HL-60 (cell line): ENCODE data around the gene KIAA0408.
"Not testable (repeated sequence)": the region's sequence is repeated elsewhere in the genome, so short reads cannot be mapped to it uniquely, and the experiment has no call there.

Experiments
- CTCF ChIP-seq: IDR thresholded peaks from one replicate; pipeline ENCODE4 v1.5.1; 2011; ENCODE audit warnings: low read length, control low read depth, inconsistent platforms; ENCODE audit not compliant: insufficient read depth
- GABPA ChIP-seq: IDR thresholded peaks from 2 replicates; pipeline ENCODE4 v1.6.1; 2012; ENCODE audit warnings: low read depth
- POLR2AphosphoS5 ChIP-seq: IDR thresholded peaks from 2 replicates; pipeline ENCODE4 v1.6.1; 2012; ENCODE audit warnings: low read depth
- REST ChIP-seq: IDR thresholded peaks from 2 replicates; pipeline ENCODE4 v1.6.1; 2012; ENCODE audit warnings: low read depth; ENCODE audit not compliant: insufficient replicate concordance

- not testable (repeated sequence) for TF ChIP-seq CTCF, REST, GABPA, POLR2AphosphoS5
These were observed 30.6 kb downstream of the KIAA0408 start for GRCh38 chr6:127428562-127428961.
